HepG2 (cell line): ENCODE data around the gene PRKCB.

Source experiments
- ETV6 ChIP-seq: sonication (generic); formaldehyde crosslinking; conservative IDR thresholded peaks from 2 replicates; pipeline ENCODE4 v1.4.0; 2020; ENCODE audit warnings: missing genetic modification reagents
- FOSL2 ChIP-seq: sonication (generic); formaldehyde crosslinking; IDR thresholded peaks from 2 replicates; pipeline ENCODE4 v1.4.0; 2020; ENCODE audit warnings: missing genetic modification reagents
- MAZ ChIP-seq, 2 experiments: sonication (generic) in 1 of 2; formaldehyde crosslinking in 1 of 2; IDR thresholded peaks; 2 replicates each; pipeline versions ENCODE4 v1.5.0 to v1.6.1; 2012 to 2020; ENCODE audit warnings: low read depth in 2 of 2, mild to moderate bottlenecking in 2 of 2, borderline replicate concordance in 1 of 2, improper control_type of control experiment in 1 of 2, low read length in 1 of 2, missing genetic modification reagents in 1 of 2, moderate library complexity in 1 of 2
- MEF2D ChIP-seq: sonication (generic); formaldehyde crosslinking; IDR thresholded peaks from 2 replicates; pipeline ENCODE4 v1.5.1; 2020; ENCODE audit warnings: mild to moderate bottlenecking, missing genetic modification reagents
- MTA1 ChIP-seq: sonication (generic); formaldehyde crosslinking; IDR thresholded peaks from 2 replicates; pipeline ENCODE4 v1.4.0; 2020; ENCODE audit warnings: missing genetic modification reagents, mild to moderate bottlenecking, borderline replicate concordance
- RAD21 ChIP-seq: fragments of 450-650 bp; formaldehyde crosslinking; IDR thresholded peaks from 2 replicates; pipeline ENCODE4 v1.5.0; 2020; ENCODE audit warnings: mild to moderate bottlenecking

GRCh38 chr16:23862556-23862955 lies 26.8 kb downstream of the PRKCB start:
- TF ChIP-seq MEF2D (no peak), FOSL2 (CRISPR knock-in tag) (no peak), MTA1 (CRISPR knock-in tag) (no peak), ETV6 (CRISPR knock-in tag) (no peak), MAZ (IDR thresholded peaks at IDR 0.05; ENCODE audit: borderline replicate concordance, low read depth, low read length) (no peak), MAZ (CRISPR knock-in tag; IDR thresholded peaks at IDR 0.05; ENCODE audit: low read depth) (no peak), RAD21 (no peak)
